Endometrium (tissue), 2 donors: ENCODE data around the gene SEC14L6.

Source experiments
- FAIRE-seq: peaks from 2 replicates; lab custom pipeline; 2012; peaks lifted over from hg19 to GRCh38; lab: Jason Lieb, UNC
- donor health status: control.
- donor health status: control.

The SEC14L6 gene

GRCh38 chr22:30535182-30535581 lies 11.4 kb downstream of the SEC14L6 start:
- FAIRE-seq: no peak

DNA sequence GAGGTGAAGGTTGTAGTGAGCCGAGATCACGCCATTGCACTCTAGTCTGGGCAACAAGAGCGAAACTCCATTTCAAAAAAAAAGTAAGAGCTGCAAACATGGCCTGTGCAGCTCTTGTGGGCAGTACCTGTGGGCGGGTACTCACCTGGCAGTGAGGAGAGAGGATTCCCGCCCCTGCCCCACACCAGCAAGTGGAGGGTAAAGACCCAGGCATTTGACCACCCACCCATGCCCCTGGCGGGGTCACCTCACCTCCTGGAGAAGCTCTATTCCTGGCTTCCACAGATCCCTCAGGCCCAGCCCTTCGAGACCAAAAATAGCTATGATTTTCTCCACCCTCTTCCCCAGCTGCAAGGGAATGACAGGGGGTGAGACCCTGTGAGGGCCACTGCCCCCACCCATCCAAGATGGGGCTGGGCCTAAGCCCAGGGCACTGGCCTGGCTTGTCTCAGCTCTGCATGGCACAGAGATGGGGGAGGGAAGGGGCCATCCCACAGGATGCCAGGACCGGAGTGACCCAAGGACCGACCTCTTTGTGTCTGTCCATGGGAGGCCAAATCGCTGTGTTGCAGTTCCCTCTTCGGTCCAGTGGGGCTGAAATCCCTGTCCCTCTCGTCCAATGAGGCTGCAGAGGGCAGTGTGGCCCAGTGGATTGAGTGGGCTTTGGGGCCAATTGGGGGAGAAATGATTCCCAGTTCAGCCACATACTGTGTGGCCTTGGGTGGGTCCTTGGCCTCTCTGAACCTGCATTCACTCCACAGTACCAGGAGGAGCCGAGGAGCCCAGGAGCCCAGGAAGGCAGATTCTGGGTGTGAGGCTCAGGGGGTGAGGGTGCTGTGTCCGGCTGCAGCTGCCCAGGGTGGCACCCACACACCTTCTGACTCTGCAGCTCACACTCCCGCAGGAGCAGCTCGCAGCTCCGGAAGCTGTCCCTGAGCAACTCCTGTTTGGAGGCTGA lies 14.6 kb downstream of the SEC14L6 start:
- no peak for FAIRE-seq

- FAIRE-seq: no peak
Measured at GRCh38 chr22:30526656-30527055, 19.9 kb downstream of the SEC14L6 start.

- no peak for FAIRE-seq
Measured at GRCh38 chr22:30523646-30524489, 22.7 kb downstream of the SEC14L6 start.

- no peak for FAIRE-seq
Measured at GRCh38 chr22:30521368-30522156, 25.0 kb downstream of the SEC14L6 start.

GRCh38 chr22:30519842-30520425 lies 26.6 kb downstream of the SEC14L6 start:
- no peak for FAIRE-seq

DNA sequence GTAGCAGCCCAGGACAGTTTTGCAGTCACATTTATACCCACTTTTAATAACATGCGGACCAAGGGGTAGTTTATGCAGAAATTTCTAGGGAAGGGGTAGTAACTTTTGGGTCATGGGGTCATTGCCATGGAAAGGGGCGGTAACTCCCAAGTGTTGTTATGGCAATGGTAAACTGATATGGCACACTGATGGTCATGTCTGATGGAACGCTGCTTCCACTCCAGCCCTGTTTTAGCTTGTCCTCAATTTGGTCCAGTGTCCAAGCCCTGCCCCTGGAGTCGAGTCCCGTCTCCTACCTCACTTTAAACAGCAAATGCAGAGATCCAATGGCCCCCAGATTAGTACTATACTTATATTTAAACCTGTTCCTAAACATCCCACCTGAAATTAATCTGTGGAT lies 29.8 kb downstream of the SEC14L6 start:
- FAIRE-seq: no peak

- FAIRE-seq: no peak
Measured at GRCh38 chr22:30516273-30516672, 30.3 kb downstream of the SEC14L6 start.

GRCh38 chr22:30514252-30514651 lies 32.3 kb downstream of the SEC14L6 start:
- FAIRE-seq: no peak

DNA sequence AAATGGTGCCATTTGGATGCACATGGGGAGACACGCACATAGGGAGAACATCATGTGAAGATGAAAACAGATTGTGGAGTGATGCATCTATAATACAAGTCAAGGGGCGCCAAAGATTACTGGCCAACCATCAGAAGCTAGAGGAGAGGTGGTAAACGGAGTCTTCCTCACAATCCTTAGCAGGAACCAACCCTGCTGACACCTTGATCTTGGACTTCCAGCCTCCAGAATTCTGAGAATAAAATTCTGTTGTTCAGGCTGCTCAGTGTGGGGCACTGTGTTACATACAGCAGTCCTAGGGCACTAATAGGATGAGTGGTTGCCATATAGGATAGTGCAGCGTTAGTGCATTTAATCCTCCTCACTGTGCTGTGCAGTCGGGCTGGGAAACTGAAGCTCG lies 33.1 kb downstream of the SEC14L6 start:
- no peak for FAIRE-seq

DNA sequence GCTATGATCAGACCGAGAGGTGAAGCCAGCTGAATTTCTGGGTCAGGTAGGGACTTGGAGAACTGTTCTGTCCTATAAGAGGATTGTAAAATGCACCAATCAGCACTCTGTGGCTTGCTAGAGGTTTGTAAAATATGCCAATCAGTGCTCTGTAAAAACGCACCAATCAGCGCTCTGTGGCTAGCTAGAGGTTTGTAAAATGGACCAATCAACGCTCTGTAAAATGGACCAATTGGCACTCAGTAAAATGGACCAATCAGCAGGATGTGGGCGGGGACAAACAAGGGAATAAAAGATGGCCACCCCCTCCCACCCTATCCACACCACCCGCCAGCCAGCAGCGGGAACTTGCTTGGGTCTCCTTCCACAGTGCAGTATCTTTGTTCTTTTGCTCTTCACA lies 34.6 kb downstream of the SEC14L6 start:
- FAIRE-seq: no peak

DNA sequence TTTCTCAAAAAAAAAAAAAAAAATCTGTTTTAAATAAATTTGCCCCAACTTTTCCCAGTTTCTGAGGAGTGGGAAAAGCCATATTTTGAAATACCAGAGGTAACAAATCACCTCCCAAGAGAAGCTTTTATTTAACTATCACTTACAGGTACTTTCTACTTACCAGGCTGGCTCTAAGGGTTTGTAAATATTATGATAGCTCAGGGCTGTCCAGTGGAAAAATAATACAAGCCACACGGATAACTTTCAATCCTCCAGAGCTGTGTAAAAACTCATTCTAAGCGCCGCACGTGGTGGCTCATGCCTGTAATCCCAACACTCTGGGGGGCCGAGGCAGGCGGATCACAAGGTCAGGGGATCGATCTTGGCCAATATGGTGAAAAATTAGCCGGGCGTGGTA lies 35.4 kb downstream of the SEC14L6 start:
- FAIRE-seq: no peak

DNA sequence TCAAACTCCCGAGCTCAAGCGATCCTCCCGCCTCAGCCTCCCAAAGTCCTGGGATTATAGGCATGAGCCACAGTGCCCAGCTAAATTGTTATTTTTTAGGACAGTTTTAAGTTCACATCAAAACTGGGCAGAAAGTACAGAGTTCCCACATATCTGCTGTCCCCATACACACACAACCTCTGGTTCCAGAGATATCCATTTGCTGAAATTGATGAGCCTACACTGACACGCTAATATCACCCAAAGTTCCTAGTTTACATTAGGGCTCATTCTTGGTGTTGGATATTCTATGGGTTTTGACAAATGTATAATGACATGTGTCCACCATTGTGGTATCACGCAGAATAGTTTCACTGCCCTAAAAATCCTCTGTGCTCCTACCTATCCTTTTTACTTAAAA lies 38.3 kb downstream of the SEC14L6 start:
- no peak for FAIRE-seq

DNA sequence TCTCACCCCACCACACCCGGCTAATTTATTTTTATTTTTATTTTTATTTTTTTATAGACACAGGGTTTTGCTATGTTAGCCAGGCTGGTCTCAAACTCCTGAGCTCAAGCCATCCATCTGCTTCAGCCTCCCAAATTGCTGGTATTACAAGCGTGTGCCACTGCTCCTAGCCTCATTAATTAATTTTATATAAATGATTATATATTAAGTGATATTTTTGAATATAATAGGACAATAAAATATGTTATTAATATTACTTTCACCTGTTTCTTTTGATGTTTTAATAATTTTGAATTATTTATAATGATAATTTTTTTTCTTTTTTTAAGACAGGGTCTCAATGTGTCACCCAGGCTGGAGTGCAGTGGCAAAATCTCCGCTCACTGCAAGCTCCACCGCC lies 38.9 kb downstream of the SEC14L6 start:
- no peak for FAIRE-seq

DNA sequence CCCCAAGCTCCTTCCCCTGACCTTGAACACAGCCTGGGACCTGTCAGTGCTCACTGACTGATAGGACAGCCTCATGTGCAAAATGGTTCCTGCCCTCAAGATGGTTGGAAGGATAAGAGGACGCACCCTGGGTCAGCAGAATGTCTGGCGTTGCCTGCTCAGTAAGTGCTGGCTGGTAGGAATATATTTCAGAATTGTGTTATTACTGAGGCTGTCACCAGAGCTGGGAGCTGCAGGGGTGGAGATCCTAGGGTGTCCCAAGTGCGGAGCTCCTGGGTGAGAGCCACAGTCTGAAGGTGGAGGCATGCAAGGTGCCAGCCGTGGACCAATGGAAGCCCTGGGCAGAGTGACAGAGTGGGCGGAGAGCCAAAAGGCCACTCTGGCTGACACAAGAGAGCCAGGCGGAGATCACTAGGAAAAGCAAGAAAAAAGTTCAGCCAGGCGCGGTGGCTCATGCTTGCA lies 40.0 kb downstream of the SEC14L6 start:
- no peak for FAIRE-seq

- no peak for FAIRE-seq
Measured at GRCh38 chr22:30503551-30503950, 43.0 kb downstream of the SEC14L6 start.

DNA sequence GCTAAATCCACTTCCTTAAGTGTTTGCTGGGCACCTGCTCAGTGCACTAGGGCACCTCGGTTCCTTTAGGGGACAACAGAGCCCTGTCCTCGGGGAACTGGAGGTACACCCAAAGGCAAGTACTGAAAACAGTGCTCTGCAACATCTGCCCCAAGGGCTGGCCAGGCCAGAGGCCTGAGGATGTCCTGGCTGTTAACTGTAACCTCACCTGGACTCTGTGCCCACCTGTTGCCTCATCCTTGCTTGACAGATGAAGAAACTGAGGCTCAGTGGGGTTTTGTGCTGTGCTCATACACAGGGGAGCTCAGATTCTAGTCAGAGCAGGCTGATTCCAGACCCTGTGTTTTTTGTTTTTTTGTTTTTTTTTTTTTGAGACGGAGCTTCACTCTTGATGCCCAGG lies 43.6 kb downstream of the SEC14L6 start:
- no peak for FAIRE-seq

GRCh38 chr22:30502153-30502552 lies 44.4 kb downstream of the SEC14L6 start:
- FAIRE-seq: no peak

- no peak for FAIRE-seq
Measured at GRCh38 chr22:30500628-30501027, 45.9 kb downstream of the SEC14L6 start.

GRCh38 chr22:30497466-30498150 lies 48.9 kb downstream of the SEC14L6 start:
- FAIRE-seq: no peak
